ENCODE measurements around the gene KDM5B. TPM values are rescaled to one million over a fixed set of nuclear protein-coding genes. Genes with fewer than 3 reads are reported as not detected.
"Not testable (repeated sequence)": the region's sequence is repeated elsewhere in the genome, so short reads cannot be mapped to it uniquely, and the experiment has no call there.

KDM5B gene
- polyA plus RNA-seq, 3 donors, result 3.4 to 12.5 (median 10.6) TPM

- H3K4me2 ChIP-seq (replicated peaks; ENCODE audit: extremely low read depth, low read length, poor library complexity, severe bottlenecking), result no peak overlapping the region
- no peaks in the 10 kb centered on the region for H3K9me3 ChIP-seq (replicated peaks in 1 of 2; ENCODE audit: control insufficient read depth in 1 of 2, insufficient read depth in 1 of 2, low read length in 2 of 2)
- H3K4me3 ChIP-seq (replicated peaks in 1 of 3; ENCODE audit: low read depth in 2 of 3, low read length in 3 of 3), result no peak overlapping the region
- no peaks in the 10 kb centered on the region for H4K20me1 ChIP-seq (ENCODE audit: insufficient read depth, low read length)
- DNase-seq, result no peak
- Mint-ChIP-seq H3K36me3 (no peaks in the 10 kb centered on the region), H3K4me3 (no peak overlapping the region), H3K27ac (no peak overlapping the region), H3K9me3 (peaks cover 0 to 5% (median 0%) of the 10 kb centered on the region in 7 donors), H3K4me1 (peaks cover 18% of the 10 kb centered on the region), H3K27me3 (ENCODE audit: low read depth in 3 of 3) (peaks cover 3 to 9% (median 5%) of the 10 kb centered on the region in 3 donors)
- no peak for TF ChIP-seq CTCF (IDR thresholded peaks at IDR 0.05)
- no peak overlapping the region for H3K27ac ChIP-seq (ENCODE audit: low read depth in 1 of 2, low read length in 2 of 2)
- intact Hi-C loops (cut with micrococcal nuclease), result no loop called here
- no peak overlapping the region for H3K9ac ChIP-seq (ENCODE audit: insufficient read depth, low read length, poor library complexity, severe bottlenecking)
- H2AFZ ChIP-seq (ENCODE audit: insufficient read depth, low read depth, low read length, poor library complexity, severe bottlenecking), result no peak overlapping the region
- H3K79me2 ChIP-seq (ENCODE audit: insufficient read depth, low read length), result no peaks in the 10 kb centered on the region
- no CpG with 5 or more reads among the region's 3 CpGs for WGBS (ENCODE audit: insufficient coverage)
- H3K36me3 ChIP-seq (replicated peaks in 1 of 2; ENCODE audit: control insufficient read depth in 1 of 2, insufficient read depth in 2 of 2, low read length in 2 of 2), result no peaks in the 10 kb centered on the region
- H3K4me1 ChIP-seq (ENCODE audit: control insufficient read depth in 1 of 2, insufficient read depth in 2 of 2, low read length in 2 of 2), result peaks cover 8 to 9% of the 10 kb centered on the region in 2 donors
- H3K27me3 ChIP-seq (ENCODE audit: control insufficient read depth in 2 of 2, insufficient read depth in 2 of 2, low read length in 2 of 2), result no peaks in the 10 kb centered on the region
Observed at GRCh38 chr1:202831906-202832305, 23.7 kb upstream of the KDM5B start.

GRCh38 chr1:202829223-202829622 lies 21.0 kb upstream of the KDM5B start:
- H3K4me3 Mint-ChIP-seq; H3K79me2 ChIP-seq (ENCODE audit: insufficient read depth, low read length); H2AFZ ChIP-seq (ENCODE audit: insufficient read depth, low read depth, low read length, poor library complexity, severe bottlenecking); DNase-seq; H3K4me1 Mint-ChIP-seq; H3K27me3 Mint-ChIP-seq (ENCODE audit: low read depth in 3 of 3); H3K27me3 ChIP-seq (ENCODE audit: control insufficient read depth in 2 of 2, insufficient read depth in 2 of 2, low read length in 2 of 2); intact Hi-C loops (cut with micrococcal nuclease); H3K27ac Mint-ChIP-seq; H3K9ac ChIP-seq (ENCODE audit: insufficient read depth, low read length, poor library complexity, severe bottlenecking); H3K9me3 ChIP-seq (replicated peaks in 1 of 2; ENCODE audit: control insufficient read depth in 1 of 2, insufficient read depth in 1 of 2, low read length in 2 of 2); H3K4me3 ChIP-seq (replicated peaks in 1 of 3; ENCODE audit: low read depth in 2 of 3, low read length in 3 of 3); H3K36me3 ChIP-seq (replicated peaks in 1 of 2; ENCODE audit: control insufficient read depth in 1 of 2, insufficient read depth in 2 of 2, low read length in 2 of 2); H3K4me2 ChIP-seq (replicated peaks; ENCODE audit: extremely low read depth, low read length, poor library complexity, severe bottlenecking); H3K9me3 Mint-ChIP-seq; H4K20me1 ChIP-seq (ENCODE audit: insufficient read depth, low read length); H3K27ac ChIP-seq (ENCODE audit: low read depth in 1 of 2, low read length in 2 of 2); H3K36me3 Mint-ChIP-seq; H3K4me1 ChIP-seq (ENCODE audit: control insufficient read depth in 1 of 2, insufficient read depth in 2 of 2, low read length in 2 of 2): not testable (repeated sequence)
- WGBS (ENCODE audit: insufficient coverage), result no CpG with 5 or more reads among the region's 9 CpGs

Measured in CD14-positive monocyte (primary cell).